Epithelial cell of proximal tubule (primary cell): ENCODE data around the gene CASP9. TPM values are rescaled to one million over a fixed set of nuclear protein-coding genes. Genes with fewer than 3 reads are reported as not detected.
"Not testable (repeated sequence)": the region's sequence is repeated elsewhere in the genome, so short reads cannot be mapped to it uniquely, and the experiment has no call there.

Experiments used
- DNase-seq: peaks from one replicate; pipeline ENCODE4 v3.0.0-alpha.2; 2011; ENCODE audit warnings: low read depth
- H3K4me3 ChIP-seq: 2 replicates; pipeline ENCODE4 v1.5.1; 2011; ENCODE audit warnings: low read depth, mild to moderate bottlenecking, low read length
- CTCF ChIP-seq: conservative IDR thresholded peaks from 2 replicates; pipeline ENCODE4 v1.5.1; 2012; ENCODE audit warnings: low read depth, mild to moderate bottlenecking, low read length
- total RNA-seq: library from RNA; depleted of rRNA; stranded (reverse); fragments of >200 nt; gene quantifications from 2 replicates; pipeline ENCODE4 v1.2.3, GENCODE V29; 2015

Gene CASP9
- total RNA-seq, 1 donor from 2014 or later: 24.2 TPM

- no peak for DNase-seq
- TF ChIP-seq CTCF: no peak
- no peak within 1 kb of the TSS for H3K4me3 ChIP-seq
These were observed 48.2 kb downstream of the CASP9 start, which contains the start of gene CELA2B for GRCh38 chr1:15475752-15476314. Gene CELA2B, plus strand, starts transcription at chr1:15476104. Its CDS starts 22 bp downstream, at chr1:15476126.

GRCh38 chr1:15472587-15472986 is 51.4 kb downstream of the CASP9 start:
- DNase-seq: no peak
- no peak for TF ChIP-seq CTCF
- H3K4me3 ChIP-seq: no peak overlapping the region

- DNase-seq, H3K4me3 ChIP-seq: not testable (repeated sequence)
These were observed 52.3 kb downstream of the CASP9 start for GRCh38 chr1:15471723-15472122.

GRCh38 chr1:15471067-15471466 is 52.9 kb downstream of the CASP9 start:
- not testable (repeated sequence) for H3K4me3 ChIP-seq, DNase-seq

GRCh38 chr1:15469821-15470448 is 54.1 kb downstream of the CASP9 start:
- not testable (repeated sequence) for H3K4me3 ChIP-seq, DNase-seq

GRCh38 chr1:15469361-15469760 is 54.7 kb downstream of the CASP9 start:
- H3K4me3 ChIP-seq: no peak overlapping the region
- no peak for TF ChIP-seq CTCF
- DNase-seq: no peak

GRCh38 chr1:15468145-15468544 is 55.9 kb downstream of the CASP9 start:
- no peak for DNase-seq
- H3K4me3 ChIP-seq: no peak overlapping the region
- TF ChIP-seq CTCF: no peak

GRCh38 chr1:15466955-15467625 is 56.9 kb downstream of the CASP9 start:
- DNase-seq, H3K4me3 ChIP-seq: not testable (repeated sequence)

GRCh38 chr1:15465674-15466073 is 58.3 kb downstream of the CASP9 start:
- no peak overlapping the region for H3K4me3 ChIP-seq
- DNase-seq: no peak
- TF ChIP-seq CTCF: no peak

GRCh38 chr1:15463926-15464322 is 60.1 kb downstream of the CASP9 start:
- DNase-seq, H3K4me3 ChIP-seq: not testable (repeated sequence)

GRCh38 chr1:15463064-15463800 is 60.8 kb downstream of the CASP9 start:
- not testable (repeated sequence) for H3K4me3 ChIP-seq

More at GRCh38 chr1:15463064-15463800, 60.8 kb downstream of the CASP9 start:
- DNase-seq: not testable (repeated sequence)
